ENCODE measurements around the gene KMT2C. TPM values are rescaled to one million over a fixed set of nuclear protein-coding genes. Genes with fewer than 3 reads are reported as not detected.
"Not testable (repeated sequence)": the region's sequence is repeated elsewhere in the genome, so short reads cannot be mapped to it uniquely, and the experiment has no call there.

Gene KMT2C
- total RNA-seq, 1 donor from 2014 or later = 21.1 TPM

- TF ChIP-seq CTCF (IDR thresholded peaks at IDR 0.05; ENCODE audit: insufficient read depth, low read length, severe bottlenecking) = no peak
- FAIRE-seq (no peak), DNase-seq (ENCODE audit: low read depth) (no peak)
- Histone ChIP-seq H3K36me3 (ENCODE audit: control insufficient read depth, insufficient read depth, low read length) (peaks cover 8% of the 10 kb centered on the region), H3K27me3 (ENCODE audit: control insufficient read depth, insufficient read depth, low read length) (no peaks in the 10 kb centered on the region), H3K4me3 (ENCODE audit: low read depth, low read length) (no peak overlapping the region)
Observed at GRCh38 chr7:152328234-152328633, 107.6 kb downstream of the KMT2C start.

GRCh38 chr7:152315845-152316244, 120.0 kb downstream of the KMT2C start:
- TF ChIP-seq CTCF (IDR thresholded peaks at IDR 0.05; ENCODE audit: insufficient read depth, low read length, severe bottlenecking) = no peak
- FAIRE-seq (no peak), DNase-seq (ENCODE audit: low read depth) (no peak)
- no peak overlapping the region for H3K4me3 ChIP-seq (ENCODE audit: low read depth, low read length)
- H3K36me3 ChIP-seq (ENCODE audit: control insufficient read depth, insufficient read depth, low read length) = no peaks in the 10 kb centered on the region
- H3K27me3 ChIP-seq (ENCODE audit: control insufficient read depth, insufficient read depth, low read length) = no peaks in the 10 kb centered on the region

GRCh38 chr7:152313831-152314604, 121.8 kb downstream of the KMT2C start:
- FAIRE-seq = no peak
- H3K4me3 ChIP-seq (ENCODE audit: low read depth, low read length) = no peak overlapping the region
- DNase-seq (ENCODE audit: low read depth) = peak; percentile 94

GRCh38 chr7:152313217-152313616, 122.6 kb downstream of the KMT2C start:
- no peak for FAIRE-seq
- no peak overlapping the region for H3K4me3 ChIP-seq (ENCODE audit: low read depth, low read length)
- peaks cover 3% of the 10 kb centered on the region for H3K36me3 ChIP-seq (ENCODE audit: control insufficient read depth, insufficient read depth, low read length)
- DNase-seq (ENCODE audit: low read depth) = peak; percentile 60
- no peak for TF ChIP-seq CTCF (IDR thresholded peaks at IDR 0.05; ENCODE audit: insufficient read depth, low read length, severe bottlenecking)
- H3K27me3 ChIP-seq (ENCODE audit: control insufficient read depth, insufficient read depth, low read length) = no peaks in the 10 kb centered on the region

More at GRCh38 chr7:152313831-152314604, 121.8 kb downstream of the KMT2C start:
- H3K27me3 ChIP-seq (ENCODE audit: control insufficient read depth, insufficient read depth, low read length) = no peaks in the 10 kb centered on the region
- TF ChIP-seq CTCF (IDR thresholded peaks at IDR 0.05; ENCODE audit: insufficient read depth, low read length, severe bottlenecking) = no peak
- peaks cover 3% of the 10 kb centered on the region for H3K36me3 ChIP-seq (ENCODE audit: control insufficient read depth, insufficient read depth, low read length)

- no peak for TF ChIP-seq CTCF (IDR thresholded peaks at IDR 0.05; ENCODE audit: insufficient read depth, low read length, severe bottlenecking)
- DNase-seq (ENCODE audit: low read depth) = no peak
- Histone ChIP-seq H3K27me3 (ENCODE audit: control insufficient read depth, insufficient read depth, low read length) (no peaks in the 10 kb centered on the region), H3K36me3 (ENCODE audit: control insufficient read depth, insufficient read depth, low read length) (peaks cover 4% of the 10 kb centered on the region), H3K4me3 (ENCODE audit: low read depth, low read length) (no peak overlapping the region)
- FAIRE-seq = no peak
Observed at GRCh38 chr7:152312316-152312715, 123.5 kb downstream of the KMT2C start.

- Histone ChIP-seq H3K27me3 (ENCODE audit: control insufficient read depth, insufficient read depth, low read length) (no peaks in the 10 kb centered on the region), H3K4me3 (ENCODE audit: low read depth, low read length) (no peak overlapping the region), H3K36me3 (ENCODE audit: control insufficient read depth, insufficient read depth, low read length) (peaks cover 6% of the 10 kb centered on the region)
- FAIRE-seq = no peak
- no peak for TF ChIP-seq CTCF (IDR thresholded peaks at IDR 0.05; ENCODE audit: insufficient read depth, low read length, severe bottlenecking)
- DNase-seq (ENCODE audit: low read depth) = no peak
Observed at GRCh38 chr7:152307902-152308301, 127.9 kb downstream of the KMT2C start.

- FAIRE-seq = not testable (repeated sequence)
Observed at GRCh38 chr7:152299542-152300143, 136.2 kb downstream of the KMT2C start.

More at GRCh38 chr7:152299542-152300143, 136.2 kb downstream of the KMT2C start:
- not testable (repeated sequence) for DNase-seq (ENCODE audit: low read depth); H3K27me3 ChIP-seq (ENCODE audit: control insufficient read depth, insufficient read depth, low read length); H3K4me3 ChIP-seq (ENCODE audit: low read depth, low read length); H3K36me3 ChIP-seq (ENCODE audit: control insufficient read depth, insufficient read depth, low read length)
